GM10248 (cell line): ENCODE data around the gene COQ9.

ENCODE experiments used
- CTCF ChIA-PET: fragments of 300-600 bp; sonication (Branson Sonifier 250); formaldehyde crosslinking; extraction: SDS; loops from one replicate; lab custom pipeline; 2021; ENCODE audit warnings: antibody characterized with exemption; lab: Yijun Ruan, JAX
- POLR2A ChIA-PET: fragments of 350-650 bp; sonication (Branson Sonifier 250); formaldehyde crosslinking; extraction: SDS; loops from one replicate; lab custom pipeline; 2020; ENCODE audit warnings: antibody characterized with exemption; lab: Yijun Ruan, JAX
- DNase-seq: peaks from one replicate; pipeline ENCODE4 v3.0.0; 2012; ENCODE audit errors: extremely low spot score
- CTCF ChIP-seq: IDR thresholded peaks from 2 replicates; pipeline ENCODE4 v1.5.1; 2012; ENCODE audit warnings: mild to moderate bottlenecking, low read depth; ENCODE audit errors: extremely low read depth, missing control alignments, control extremely low read depth

The COQ9 gene

GRCh38 chr16:57510016-57510871 lies 63.0 kb downstream of the COQ9 start:
- ChIA-PET CTCF (interaction anchor here (1.1 to 4.8 kb wide), 2 partner anchors 9 to 23 kb away, joined by 3 to 48 read pairs; no protein-coding TSS in a partner anchor), POLR2A (no interaction called here)
- DNase-seq: no peak
- TF ChIP-seq CTCF: no peak
